ENCODE results near the gene SAP130. TPM values are rescaled to one million over a fixed set of nuclear protein-coding genes. Genes with fewer than 3 reads are reported as not detected.
"Not testable (repeated sequence)": the region's sequence is repeated elsewhere in the genome, so short reads cannot be mapped to it uniquely, and the experiment has no call there.

SAP130 gene
- total RNA-seq, 4 donors from 2014 or later: 6.1 to 14.2 (median 10.6) TPM

- DNase-seq (ENCODE audit: low spot score in 2 of 2): no peak
Observed at GRCh38 chr2:127913808-127914457, 113.9 kb downstream of the SAP130 start.

GRCh38 chr2:127911737-127912136 lies 116.1 kb downstream of the SAP130 start:
- no peak for DNase-seq (ENCODE audit: low spot score in 2 of 2)
- Histone ChIP-seq H3K4me1 (no peaks in the 10 kb centered on the region), H3K9me3 (peaks cover 0 to 5% (median 0%) of the 10 kb centered on the region in 4 donors), H3K27ac (no peak overlapping the region), H3K36me3 (no peaks in the 10 kb centered on the region), H3K27me3 (no peaks in the 10 kb centered on the region), H3K4me3 (no peak overlapping the region)
- no peak for TF ChIP-seq EP300 (IDR thresholded peaks at IDR 0.05)
- no peak for TF ChIP-seq POLR2A (IDR thresholded peaks at IDR 0.05)
- no peak for TF ChIP-seq CTCF (IDR thresholded peaks at IDR 0.05)
- 60 to 66% methylated on average over 2 of the region's 2 CpGs for WGBS, 2 donors

More at GRCh38 chr2:127913808-127914457, 113.9 kb downstream of the SAP130 start:
- no peak overlapping the region for H3K27ac ChIP-seq
- no peak overlapping the region for H3K4me3 ChIP-seq
- H3K4me1 ChIP-seq: no peaks in the 10 kb centered on the region
- H3K36me3 ChIP-seq: no peaks in the 10 kb centered on the region
- H3K27me3 ChIP-seq: no peaks in the 10 kb centered on the region
- 83 to 84% methylated on average over 8 of the region's 8 CpGs for WGBS, 2 donors
- TF ChIP-seq POLR2A (IDR thresholded peaks at IDR 0.05) (no peak), EP300 (IDR thresholded peaks at IDR 0.05) (no peak), CTCF (IDR thresholded peaks at IDR 0.05) (no peak)
- H3K9me3 ChIP-seq: peaks cover 0 to 9% (median 0%) of the 10 kb centered on the region in 4 donors

GRCh38 chr2:127910415-127910814 lies 117.4 kb downstream of the SAP130 start:
- WGBS, 2 donors: 96 to 98% methylated on average over 3 of the region's 3 CpGs
- no peak for DNase-seq (ENCODE audit: low spot score in 2 of 2)
- Histone ChIP-seq H3K27me3 (no peaks in the 10 kb centered on the region), H3K4me3 (no peak overlapping the region), H3K4me1 (no peaks in the 10 kb centered on the region), H3K9me3 (no peaks in the 10 kb centered on the region), H3K36me3 (no peaks in the 10 kb centered on the region), H3K27ac (no peak overlapping the region)
- TF ChIP-seq EP300 (IDR thresholded peaks at IDR 0.05): no peak

DNA sequence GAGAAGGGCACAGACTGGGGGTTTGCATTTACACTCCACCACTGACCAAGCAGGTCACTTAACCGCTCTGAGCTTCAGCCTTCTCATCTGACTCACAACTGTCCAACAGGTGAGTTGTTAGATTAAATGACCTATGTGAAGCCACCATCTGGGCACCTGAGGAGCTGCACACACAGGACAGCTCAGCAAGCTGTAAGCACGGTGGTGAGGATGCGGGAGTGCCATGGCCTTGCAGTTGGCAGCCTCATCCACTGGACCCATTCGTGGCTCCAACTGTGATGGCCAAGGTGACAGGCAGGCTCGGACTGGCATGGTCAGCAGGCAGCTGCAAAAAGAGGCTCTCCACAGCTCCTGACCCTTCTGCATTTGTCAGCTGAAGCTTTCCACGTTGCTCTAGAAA lies 118.8 kb downstream of the SAP130 start:
- TF ChIP-seq POLR2A (IDR thresholded peaks at IDR 0.05) (no peak), EP300 (IDR thresholded peaks at IDR 0.05) (no peak), CTCF (IDR thresholded peaks at IDR 0.05) (no peak)
- H3K4me3 ChIP-seq: no peak overlapping the region
- no peak overlapping the region for H3K27ac ChIP-seq
- WGBS, 2 donors: 66 to 81% methylated on average over 3 to 6 of the region's 6 CpGs
- DNase-seq (ENCODE audit: low spot score in 2 of 2): no peak
- H3K36me3 ChIP-seq: no peaks in the 10 kb centered on the region
- H3K27me3 ChIP-seq: no peaks in the 10 kb centered on the region
- no peaks in the 10 kb centered on the region for H3K9me3 ChIP-seq
- no peaks in the 10 kb centered on the region for H3K4me1 ChIP-seq

DNA sequence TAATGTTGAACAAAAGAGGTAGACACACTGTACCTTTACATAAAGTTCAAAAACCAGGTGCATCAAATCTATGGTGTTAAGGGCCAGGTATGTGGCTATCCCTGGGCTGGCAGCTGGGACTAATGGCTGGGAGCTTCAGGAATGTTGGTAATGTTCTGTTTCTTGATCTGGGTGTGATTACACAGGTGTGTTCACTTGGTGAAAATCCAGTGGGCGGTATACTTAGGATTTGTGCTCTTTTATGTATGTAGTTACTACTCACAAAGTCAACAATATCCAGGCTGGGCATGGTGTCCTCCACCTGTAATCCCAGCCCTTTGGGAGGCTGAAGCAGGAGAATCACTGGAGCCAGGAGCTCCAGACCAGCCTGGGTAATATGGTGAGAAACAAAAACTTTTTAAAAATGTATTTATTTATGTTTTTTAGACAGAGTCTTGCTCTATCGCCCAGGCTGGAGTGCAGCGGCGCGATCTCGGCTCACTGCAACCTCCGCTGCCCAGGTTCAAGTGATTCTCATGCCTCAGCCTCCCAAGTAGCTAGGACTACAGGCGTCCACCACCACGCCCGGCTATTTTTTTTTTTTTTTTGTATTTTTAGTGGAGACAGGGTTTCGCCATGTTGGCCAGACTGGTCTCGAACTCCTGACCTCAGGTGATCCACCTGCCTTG lies 120.0 kb downstream of the SAP130 start:
- not testable (repeated sequence) for H3K36me3 ChIP-seq; H3K4me3 ChIP-seq; H3K9me3 ChIP-seq; H3K4me1 ChIP-seq; DNase-seq (ENCODE audit: low spot score in 2 of 2); H3K27ac ChIP-seq; H3K27me3 ChIP-seq
- 89 to 92% methylated on average over 12 of the region's 12 CpGs for WGBS, 2 donors

DNA sequence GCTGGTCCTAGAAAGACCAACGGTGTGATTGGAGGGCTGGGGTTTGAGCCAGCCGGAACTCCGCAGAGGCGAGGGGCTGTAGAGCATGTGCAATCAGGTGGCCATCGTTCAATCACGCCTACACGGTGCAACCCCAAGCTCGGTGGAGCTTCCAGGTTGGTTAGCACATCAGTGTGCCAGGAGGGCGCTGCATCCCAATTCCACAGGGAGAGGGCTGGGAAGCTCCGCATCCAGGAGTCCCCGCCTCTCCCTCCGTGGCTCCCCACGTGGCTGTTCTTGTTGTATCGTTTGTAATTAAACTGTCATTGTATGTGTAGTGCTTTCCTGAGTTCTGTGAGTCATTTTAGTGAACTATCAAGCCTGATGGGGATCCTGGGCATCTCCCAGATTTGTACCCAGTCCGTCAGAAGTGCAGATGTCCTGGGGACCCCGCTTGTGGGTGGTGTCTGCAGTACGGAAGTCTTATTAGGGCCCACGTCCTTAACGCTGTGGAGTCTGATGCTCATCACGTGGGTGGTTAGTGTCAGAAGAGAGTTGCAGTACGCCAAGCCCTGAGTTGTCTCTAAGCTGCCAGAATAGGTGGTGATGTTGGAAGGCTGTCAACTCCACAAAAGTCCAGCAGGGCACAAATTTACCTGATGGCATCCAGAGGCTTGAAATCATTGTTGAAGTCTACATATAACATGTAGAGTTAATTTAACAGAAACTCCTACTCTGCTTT lies 121.5 kb downstream of the SAP130 start:
- TF ChIP-seq EP300 (IDR thresholded peaks at IDR 0.05) (no peak), CTCF (IDR thresholded peaks at IDR 0.05) (no peak), POLR2A (IDR thresholded peaks at IDR 0.05) (no peak)
- Histone ChIP-seq H3K36me3 (no peaks in the 10 kb centered on the region), H3K27me3 (no peaks in the 10 kb centered on the region), H3K9me3 (no peaks in the 10 kb centered on the region), H3K4me3 (no peak overlapping the region), H3K27ac (no peak overlapping the region), H3K4me1 (no peaks in the 10 kb centered on the region)
- no peak for DNase-seq (ENCODE audit: low spot score in 2 of 2)
- 58 to 60% methylated on average over 20 to 21 of the region's 21 CpGs for WGBS, 2 donors
